ENCODE results near the gene MEGF9.

Gene MEGF9

GRCh38 chr9:120742951-120743416 lies 28.7 kb upstream of the MEGF9 start:
- in situ Hi-C loops (cut with HindIII; ENCODE audit: low pct_ligation_motif_present, low sequenced_read_pairs): no loop called here
- DNase-seq: no peak

GRCh38 chr9:120741701-120742100 lies 27.4 kb upstream of the MEGF9 start:
- in situ Hi-C loops (cut with HindIII; ENCODE audit: low pct_ligation_motif_present, low sequenced_read_pairs): no loop called here
- no peak for TF ChIP-seq CTCF (IDR thresholded peaks at IDR 0.05; ENCODE audit: low read depth, low read length, missing control alignments)
- H3K27me3 ChIP-seq (replicated peaks): no peaks in the 10 kb centered on the region
- H3K4me3 ChIP-seq (ENCODE audit: low read depth, low read length): no peak overlapping the region
- no peaks in the 10 kb centered on the region for H3K36me3 ChIP-seq (replicated peaks)
- H3K27ac ChIP-seq: no peak overlapping the region
- no peak for DNase-seq

More at GRCh38 chr9:120742951-120743416, 28.7 kb upstream of the MEGF9 start:
- Histone ChIP-seq H3K27me3 (replicated peaks) (no peaks in the 10 kb centered on the region), H3K4me3 (ENCODE audit: low read depth, low read length) (no peak overlapping the region), H3K27ac (no peak overlapping the region), H3K36me3 (replicated peaks) (no peaks in the 10 kb centered on the region)
- peak; percentile 67 for TF ChIP-seq CTCF (IDR thresholded peaks at IDR 0.05; ENCODE audit: low read depth, low read length, missing control alignments)

GRCh38 chr9:120741191-120741590 lies 26.9 kb upstream of the MEGF9 start:
- Histone ChIP-seq H3K27me3 (replicated peaks) (no peaks in the 10 kb centered on the region), H3K4me3 (ENCODE audit: low read depth, low read length) (no peak overlapping the region), H3K27ac (no peak overlapping the region), H3K36me3 (replicated peaks) (no peaks in the 10 kb centered on the region)
- DNase-seq: no peak
- in situ Hi-C loops (cut with HindIII; ENCODE audit: low pct_ligation_motif_present, low sequenced_read_pairs): no loop called here
- TF ChIP-seq CTCF (IDR thresholded peaks at IDR 0.05; ENCODE audit: low read depth, low read length, missing control alignments): no peak

GRCh38 chr9:120740132-120740531 lies 25.9 kb upstream of the MEGF9 start:
- in situ Hi-C loops (cut with HindIII; ENCODE audit: low pct_ligation_motif_present, low sequenced_read_pairs): no loop called here
- no peak overlapping the region for H3K27ac ChIP-seq

GRCh38 chr9:120737416-120738165 lies 23.3 kb upstream of the MEGF9 start:
- Histone ChIP-seq H3K4me3 (ENCODE audit: low read depth, low read length) (no peak overlapping the region), H3K36me3 (replicated peaks) (no peaks in the 10 kb centered on the region), H3K27me3 (replicated peaks) (no peaks in the 10 kb centered on the region), H3K27ac (no peak overlapping the region)
- DNase-seq: no peak
- in situ Hi-C loops (cut with HindIII; ENCODE audit: low pct_ligation_motif_present, low sequenced_read_pairs): no loop called here
- TF ChIP-seq CTCF (IDR thresholded peaks at IDR 0.05; ENCODE audit: low read depth, low read length, missing control alignments): no peak

More at GRCh38 chr9:120740132-120740531, 25.9 kb upstream of the MEGF9 start:
- DNase-seq: no peak
- Histone ChIP-seq H3K27me3 (replicated peaks) (no peaks in the 10 kb centered on the region), H3K4me3 (ENCODE audit: low read depth, low read length) (no peak overlapping the region), H3K36me3 (replicated peaks) (no peaks in the 10 kb centered on the region)
- TF ChIP-seq CTCF (IDR thresholded peaks at IDR 0.05; ENCODE audit: low read depth, low read length, missing control alignments): no peak

- Histone ChIP-seq H3K4me3 (ENCODE audit: low read depth, low read length) (no peak overlapping the region), H3K27me3 (replicated peaks) (no peaks in the 10 kb centered on the region), H3K36me3 (replicated peaks) (no peaks in the 10 kb centered on the region), H3K27ac (no peak overlapping the region)
- in situ Hi-C loops (cut with HindIII; ENCODE audit: low pct_ligation_motif_present, low sequenced_read_pairs): no loop called here
- DNase-seq: no peak
- no peak for TF ChIP-seq CTCF (IDR thresholded peaks at IDR 0.05; ENCODE audit: low read depth, low read length, missing control alignments)
These were observed 22.6 kb upstream of the MEGF9 start for GRCh38 chr9:120736881-120737280.
